Astrocyte of the cerebellum (primary cell): ENCODE data around the gene FEZF2.

Source experiments
- DNase-seq: peaks from one replicate; pipeline ENCODE4 v3.0.0-alpha.2; 2011; ENCODE audit warnings: low read depth
- H3K4me3 ChIP-seq: 2 replicates; pipeline ENCODE4 v1.5.1; 2011; ENCODE audit warnings: mild to moderate bottlenecking, low read depth, low read length, moderate library complexity
- CTCF ChIP-seq: IDR thresholded peaks from 2 replicates; pipeline ENCODE4 v1.5.1; 2012; ENCODE audit warnings: low read length, low read depth, moderate library complexity, mild to moderate bottlenecking; ENCODE audit errors: missing control alignments
- in situ Hi-C: cut with HindIII; loops from 2 replicates; pipeline ENCODE4 v1.10.0; 2017; ENCODE audit warnings: low sequenced_read_pairs

The FEZF2 gene

GRCh38 chr3:62370858-62371719, 2.3 kb downstream of the FEZF2 start:
- in situ Hi-C loops = no loop called here
- H3K4me3 ChIP-seq = no peak overlapping the region
- DNase-seq = no peak
- no peak for TF ChIP-seq CTCF

GRCh38 chr3:62370112-62370857, 3.1 kb downstream of the FEZF2 start:
- in situ Hi-C loops = no loop called here
- no peak overlapping the region for H3K4me3 ChIP-seq
- DNase-seq = no peak
- no peak for TF ChIP-seq CTCF

- no peak for DNase-seq
- TF ChIP-seq CTCF = no peak
- in situ Hi-C loops = no loop called here
- H3K4me3 ChIP-seq = no peak overlapping the region
Measured at GRCh38 chr3:62369476-62369743, 3.9 kb downstream of the FEZF2 start.

GRCh38 chr3:62368705-62369475, 4.5 kb downstream of the FEZF2 start:
- TF ChIP-seq CTCF = no peak
- H3K4me3 ChIP-seq = no peak overlapping the region
- in situ Hi-C loops = no loop called here
- DNase-seq = no peak

GRCh38 chr3:62368290-62368704, 5.1 kb downstream of the FEZF2 start:
- TF ChIP-seq CTCF = no peak
- no peak for DNase-seq
- no peak overlapping the region for H3K4me3 ChIP-seq
- in situ Hi-C loops = no loop called here

- no peak for TF ChIP-seq CTCF
- DNase-seq = no peak
- H3K4me3 ChIP-seq = no peak overlapping the region
- in situ Hi-C loops = no loop called here
Measured at GRCh38 chr3:62367763-62368195, 5.6 kb downstream of the FEZF2 start.
